Spleen (tissue), 7 donors: Measurements from ENCODE around the gene IDI2.

Experiments used
- POLR2AphosphoS5 ChIP-seq, 3 donors: sonication (generic); formaldehyde crosslinking; IDR thresholded peaks; one replicate each; pipeline ENCODE4 v1.5.1; 2017; ENCODE audit warnings: antibody characterized with exemption in 3 of 3
- TF ChIP-seq, protein P1 (sequence below), 11 experiments: fragments of 200-600 bp in 7 of 11; fragments of 450-650 bp in 4 of 11; sonication (generic) in 4 of 11; IDR thresholded peaks in 8 of 11; conservative IDR thresholded peaks in 3 of 11; 1 replicate in 7 of 11; 2 replicates in 4 of 11; pipeline versions ENCODE4 v1.4.0 to v1.8.0; 2016 to 2021; ENCODE audit warnings: antibody characterized with exemption in 11 of 11, inconsistent platforms in 4 of 11, mild to moderate bottlenecking in 1 of 11
- donor health status: DM: no; HTN: no; CAD: no; lungs with moderate emphysema.
- donor health status: DM: no; HTN: no; CAD: no.
- donor health status: DM: no; HTN: no; CAD: no.

DNA sequence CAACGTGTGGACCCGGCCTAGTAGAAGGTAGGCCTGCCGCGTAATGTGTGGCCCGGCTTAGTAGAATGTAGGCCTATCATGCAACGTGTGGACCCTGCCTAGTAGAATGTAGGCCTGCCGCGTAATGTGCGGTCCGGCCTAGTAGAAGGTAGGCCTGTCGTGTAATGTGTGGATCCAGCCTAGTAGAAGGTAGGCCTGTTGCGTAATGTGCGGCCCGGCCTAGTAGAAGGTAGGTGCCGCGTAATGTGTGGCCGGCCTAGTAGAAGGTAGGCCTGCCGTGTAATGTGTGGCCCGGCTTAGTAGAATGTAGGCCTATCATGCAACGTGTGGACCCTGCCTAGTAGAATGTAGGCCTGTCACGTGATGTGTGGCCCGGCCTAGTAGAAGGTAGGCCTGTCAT lies 49.3 kb downstream of the IDI2 start:
- TF ChIP-seq, protein P1, sequence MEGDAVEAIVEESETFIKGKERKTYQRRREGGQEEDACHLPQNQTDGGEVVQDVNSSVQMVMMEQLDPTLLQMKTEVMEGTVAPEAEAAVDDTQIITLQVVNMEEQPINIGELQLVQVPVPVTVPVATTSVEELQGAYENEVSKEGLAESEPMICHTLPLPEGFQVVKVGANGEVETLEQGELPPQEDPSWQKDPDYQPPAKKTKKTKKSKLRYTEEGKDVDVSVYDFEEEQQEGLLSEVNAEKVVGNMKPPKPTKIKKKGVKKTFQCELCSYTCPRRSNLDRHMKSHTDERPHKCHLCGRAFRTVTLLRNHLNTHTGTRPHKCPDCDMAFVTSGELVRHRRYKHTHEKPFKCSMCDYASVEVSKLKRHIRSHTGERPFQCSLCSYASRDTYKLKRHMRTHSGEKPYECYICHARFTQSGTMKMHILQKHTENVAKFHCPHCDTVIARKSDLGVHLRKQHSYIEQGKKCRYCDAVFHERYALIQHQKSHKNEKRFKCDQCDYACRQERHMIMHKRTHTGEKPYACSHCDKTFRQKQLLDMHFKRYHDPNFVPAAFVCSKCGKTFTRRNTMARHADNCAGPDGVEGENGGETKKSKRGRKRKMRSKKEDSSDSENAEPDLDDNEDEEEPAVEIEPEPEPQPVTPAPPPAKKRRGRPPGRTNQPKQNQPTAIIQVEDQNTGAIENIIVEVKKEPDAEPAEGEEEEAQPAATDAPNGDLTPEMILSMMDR (IDR thresholded peaks at IDR 0.05 in 8 of 11, conservative IDR thresholded peaks at IDR 0.05 in 3 of 11), result no peak
- TF ChIP-seq POLR2AphosphoS5 (IDR thresholded peaks at IDR 0.05), result no peak
